Posterior vena cava (tissue), 2 donors: Measurements from ENCODE around the gene C1orf141. TPM values are rescaled to one million over a fixed set of nuclear protein-coding genes. Genes with fewer than 3 reads are reported as not detected.
"Not testable (repeated sequence)": the region's sequence is repeated elsewhere in the genome, so short reads cannot be mapped to it uniquely, and the experiment has no call there.

Source experiments
- DNase-seq: peaks from one replicate; pipeline ENCODE4 v3.0.0-alpha.2; 2020; ENCODE audit warnings: low spot score
- intact Hi-C, 2 donors: fragments of 100-400 bp; cut with DNase I; formaldehyde crosslinking; loops; one replicate each; pipeline versions ENCODE4 v1.14.1 to v1.14.2; 2022 to 2023
- total RNA-seq, 2 donors: library from RNA; stranded (reverse); fragmentation: NEBNext Ultra II Directional; extraction: Animal tissue kit (Norgen Biotek cat#: 25700); gene quantifications; one replicate each; pipeline ENCODE4 v1.2.1, GENCODE V29; 2021
- donor health status: DM: yes; HTN: yes; CAD: no.
- donor health status: DM: yes; HTN: yes; CAD: no.

Gene C1orf141
- total RNA-seq, 2 donors from 2014 or later = not detected

- intact Hi-C loops = no loop called here
- DNase-seq = no peak
These were observed 31.2 kb downstream of the C1orf141 start for GRCh38 chr1:67103548-67103947.

GRCh38 chr1:67100833-67101232, 33.9 kb downstream of the C1orf141 start:
- intact Hi-C loops = no loop called here
- no peak for DNase-seq

- intact Hi-C loops = no loop called here
- DNase-seq = no peak
These were observed 37.5 kb downstream of the C1orf141 start for GRCh38 chr1:67097305-67097704.

- no peak for DNase-seq
- intact Hi-C loops = no loop called here
These were observed 40.6 kb downstream of the C1orf141 start for GRCh38 chr1:67094191-67094590.

GRCh38 chr1:67089685-67090208, 45.0 kb downstream of the C1orf141 start:
- no peak for DNase-seq
- intact Hi-C loops = no loop called here

- no peak for DNase-seq
- intact Hi-C loops = no loop called here
These were observed 46.3 kb downstream of the C1orf141 start for GRCh38 chr1:67088440-67088839.

GRCh38 chr1:67085326-67085725, 49.4 kb downstream of the C1orf141 start:
- DNase-seq = no peak
- intact Hi-C loops = no loop called here

- DNase-seq = no peak
- intact Hi-C loops = no loop called here
These were observed 49.9 kb downstream of the C1orf141 start for GRCh38 chr1:67084765-67085318.

GRCh38 chr1:67078291-67078690, 56.5 kb downstream of the C1orf141 start:
- no peak for DNase-seq
- intact Hi-C loops = no loop called here

- intact Hi-C loops = no loop called here
- no peak for DNase-seq
These were observed 57.2 kb downstream of the C1orf141 start for GRCh38 chr1:67077593-67077992.

- no peak for DNase-seq
- intact Hi-C loops = no loop called here
These were observed 62.0 kb downstream of the C1orf141 start for GRCh38 chr1:67072749-67073148.

- intact Hi-C loops, DNase-seq: not testable (repeated sequence)
These were observed 67.1 kb downstream of the C1orf141 start for GRCh38 chr1:67067655-67068054.

GRCh38 chr1:67062412-67062811, 72.4 kb downstream of the C1orf141 start:
- intact Hi-C loops = no loop called here
- DNase-seq = no peak

- no peak for DNase-seq
- intact Hi-C loops = no loop called here
These were observed 73.5 kb downstream of the C1orf141 start for GRCh38 chr1:67061266-67061665.

GRCh38 chr1:67060811-67061218, 74.0 kb downstream of the C1orf141 start:
- intact Hi-C loops = no loop called here
- no peak for DNase-seq

- intact Hi-C loops = no loop called here
- no peak for DNase-seq
These were observed 75.4 kb downstream of the C1orf141 start for GRCh38 chr1:67059346-67059745.

- intact Hi-C loops = no loop called here
- no peak for DNase-seq
These were observed 76.0 kb downstream of the C1orf141 start for GRCh38 chr1:67058761-67059160.

- intact Hi-C loops = no loop called here
- no peak for DNase-seq
These were observed 76.5 kb downstream of the C1orf141 start for GRCh38 chr1:67058242-67058641.

GRCh38 chr1:67053785-67054772, 80.7 kb downstream of the C1orf141 start, which contains the start of gene SLC35D1:
Gene SLC35D1 (minus strand): TSS chr1:67054148. CDS start chr1:67054013, 135 bp downstream.
- intact Hi-C loops = no loop called here
- DNase-seq = peak; percentile 93

GRCh38 chr1:67053535-67053784, 81.3 kb downstream of the C1orf141 start:
- DNase-seq = no peak
- intact Hi-C loops = no loop called here
